HCT116 (cell line): ENCODE results near the gene PDE4D. TPM values are rescaled to one million over a fixed set of nuclear protein-coding genes. Genes with fewer than 3 reads are reported as not detected.

Source experiments
- ATAC-seq: fragments of 200-7000 bp; cut with Tn5 transposase; 2 replicates; pipeline ENCODE4 v1.9.1; 2020; ENCODE audit warnings: mild to moderate bottlenecking, moderate library complexity
- BruUV-seq: library from RNA; stranded (reverse); fragments of 400-500 nt; replicated peaks from 2 replicates; lab custom pipeline; 2021; lab: Mats Ljungman, UMichigan
- CTCF ChIA-PET: fragments of 300-600 bp; sonication (Branson Sonifier 250); formaldehyde crosslinking; loops from one replicate; lab custom pipeline; 2021; ENCODE audit warnings: antibody characterized with exemption; lab: Charles Lee
- POLR2A ChIA-PET: fragments of 300-600, 350-600 bp; sonication (Branson Sonifier 250); formaldehyde crosslinking; loops from one replicate; lab custom pipeline; 2021; ENCODE audit warnings: antibody characterized with exemption; lab: Charles Lee
- RAD21 ChIA-PET, 2 experiments: fragments of 300-600 bp; sonication (Branson Sonifier 250); formaldehyde crosslinking; loops; one replicate each; lab custom pipeline; 2023; ENCODE audit warnings: low total read pairs in 2 of 2; ENCODE audit not compliant: uncharacterized antibody in 2 of 2, unreplicated experiment in 2 of 2, low non-redundant PET in 1 of 2; lab: Charles Lee
- DNase-seq: peaks from one replicate; pipeline ENCODE4 v3.0.0-alpha.2; 2010; ENCODE audit warnings: low read depth, low spot score
- H2AFZ ChIP-seq: fragments of 200-600 bp; shearing (Covaris generic), sonication (generic); 2 replicates; pipeline ENCODE4 v1.6.1; 2017; ENCODE audit warnings: low read depth, mixed run types, mixed read lengths, antibody characterized with exemption, low read length; ENCODE audit not compliant: poor library complexity, severe bottlenecking
- H3K27ac ChIP-seq: 2 replicates; pipeline ENCODE4 v1.5.1; 2012; ENCODE audit warnings: low read depth, low read length
- H3K27me3 ChIP-seq: fragments of 200-600 bp; sonication (generic); 2 replicates; pipeline ENCODE4 v1.6.1; 2016; ENCODE audit warnings: mixed run types, low read length, mixed read lengths; ENCODE audit not compliant: insufficient read depth
- H3K36me3 ChIP-seq, 2 experiments: fragments of 200-500 bp in 1 of 2; fragments of 200-600 bp in 1 of 2; sonication (Bioruptor generic) in 1 of 2; sonication (generic) in 1 of 2; 2 replicates each; pipeline versions ENCODE4 v1.5.1 to v1.6.1; 2014 to 2016; ENCODE audit warnings: low read length in 2 of 2, inconsistent platforms in 1 of 2, mixed read lengths in 1 of 2, mixed run types in 1 of 2; ENCODE audit not compliant: insufficient read depth in 2 of 2, control insufficient read depth in 1 of 2
- H3K4me1 ChIP-seq, 2 experiments: fragments of 200-600 bp in 1 of 2; sonication (generic) in 1 of 2; 2 replicates each; pipeline versions ENCODE4 v1.5.1 to v1.6.1; 2012 to 2017; ENCODE audit warnings: low read length in 2 of 2, inconsistent platforms in 1 of 2, mild to moderate bottlenecking in 1 of 2, mixed read lengths in 1 of 2, mixed run types in 1 of 2, moderate library complexity in 1 of 2; ENCODE audit not compliant: insufficient read depth in 2 of 2, control insufficient read depth in 1 of 2
- H3K4me2 ChIP-seq: fragments of 200-600 bp; sonication (generic); 2 replicates; pipeline ENCODE4 v1.6.1; 2017; ENCODE audit warnings: mixed run types, low read length, mixed read lengths
- H3K4me3 ChIP-seq, 2 experiments: fragments of 200-600 bp in 1 of 2; sonication (generic) in 1 of 2; replicated peaks in 1 of 2; 2 replicates each; pipeline ENCODE4 v1.5.1; 2011 to 2016; ENCODE audit warnings: low read length in 2 of 2, control low read depth in 1 of 2, low read depth in 1 of 2, mild to moderate bottlenecking in 1 of 2, mixed read lengths in 1 of 2, mixed run types in 1 of 2
- H3K79me2 ChIP-seq: fragments of 200-600 bp; sonication (generic); 2 replicates; pipeline ENCODE4 v1.6.1; 2017; ENCODE audit warnings: mild to moderate bottlenecking, mixed run types, low read length, moderate library complexity, mixed read lengths; ENCODE audit not compliant: insufficient read depth
- H3K9ac ChIP-seq: fragments of 200-600 bp; sonication (generic); 2 replicates; pipeline ENCODE4 v1.6.1; 2016; ENCODE audit warnings: low read length, mixed read lengths
- H3K9me2 ChIP-seq: fragments of 200-600 bp; sonication (generic), shearing (Covaris generic); 2 replicates; pipeline ENCODE4 v1.6.1; 2017; ENCODE audit warnings: mixed run types, mild to moderate bottlenecking, moderate library complexity; ENCODE audit not compliant: insufficient read depth
- H3K9me3 ChIP-seq, 2 experiments: fragments of 200-500 bp in 1 of 2; fragments of 200-600 bp in 1 of 2; sonication (Bioruptor generic) in 1 of 2; sonication (generic) in 1 of 2; 2 replicates each; pipeline ENCODE4 v1.6.1; 2014 to 2017; ENCODE audit warnings: low read length in 2 of 2, mixed read lengths in 2 of 2, inconsistent platforms in 1 of 2, low read depth in 1 of 2, mild to moderate bottlenecking in 1 of 2, mixed run types in 1 of 2, moderate library complexity in 1 of 2; ENCODE audit not compliant: control insufficient read depth in 1 of 2, insufficient read depth in 1 of 2
- H4K20me1 ChIP-seq: fragments of 200-600 bp; sonication (generic), shearing (Covaris generic); 2 replicates; pipeline ENCODE4 v1.6.1; 2017; ENCODE audit warnings: mixed run types, mild to moderate bottlenecking, moderate library complexity; ENCODE audit not compliant: insufficient read depth
- CBX3 ChIP-seq: IDR thresholded peaks from 2 replicates; pipeline ENCODE4 v1.6.1; 2012; ENCODE audit warnings: low read depth
- CEBPB ChIP-seq: IDR thresholded peaks from 2 replicates; pipeline ENCODE4 v1.6.1; 2012; ENCODE audit warnings: low read depth
- CTCF ChIP-seq, 3 experiments: fragments of 200-600 bp in 1 of 3; sonication (generic) in 1 of 3; IDR thresholded peaks in 2 of 3; conservative IDR thresholded peaks in 1 of 3; 2 replicates each; pipeline ENCODE4 v1.5.1; 2012 to 2017; ENCODE audit warnings: low read depth in 2 of 3, low read length in 2 of 3, antibody characterized with exemption in 1 of 3, borderline replicate concordance in 1 of 3, control low read depth in 1 of 3, mild to moderate bottlenecking in 1 of 3, mixed read lengths in 1 of 3, mixed run types in 1 of 3, moderate library complexity in 1 of 3; ENCODE audit not compliant: insufficient read depth in 1 of 3
- EGR1 ChIP-seq: IDR thresholded peaks from 2 replicates; pipeline ENCODE4 v1.6.1; 2012; ENCODE audit warnings: low read depth
- FOSL1 ChIP-seq: IDR thresholded peaks from 2 replicates; pipeline ENCODE4 v1.6.1; 2012; ENCODE audit warnings: low read depth
- JUND ChIP-seq: IDR thresholded peaks from 2 replicates; pipeline ENCODE4 v1.6.1; 2012
- POLR2A ChIP-seq: IDR thresholded peaks from 2 replicates; pipeline ENCODE4 v1.7.0; 2011; ENCODE audit warnings: borderline replicate concordance; ENCODE audit not compliant: insufficient read depth, insufficient read length; ENCODE audit errors: extremely low read depth
- POLR2AphosphoS5 ChIP-seq: IDR thresholded peaks from 2 replicates; pipeline ENCODE4 v1.6.1; 2011; ENCODE audit warnings: mild to moderate bottlenecking, low read depth, low read length, moderate library complexity
- SRF ChIP-seq: IDR thresholded peaks from 2 replicates; pipeline ENCODE4 v1.6.1; 2012; ENCODE audit warnings: low read depth
- TCF7L2 ChIP-seq: IDR thresholded peaks from 2 replicates; pipeline ENCODE4 v1.7.0; 2011; ENCODE audit warnings: borderline replicate concordance, inconsistent platforms; ENCODE audit not compliant: insufficient read depth, insufficient read length; ENCODE audit errors: extremely low read depth
- YY1 ChIP-seq: IDR thresholded peaks from 2 replicates; pipeline ENCODE4 v1.6.1; 2011; ENCODE audit warnings: low read length, low read depth, moderate library complexity, mild to moderate bottlenecking; ENCODE audit not compliant: insufficient replicate concordance; ENCODE audit errors: extremely low read depth
- ZFX ChIP-seq: fragments of 450-650 bp; IDR thresholded peaks from 2 replicates; pipeline ENCODE4 v1.6.1; 2017
- ZNF274 ChIP-seq: fragments of 200-500 bp; sonication (Bioruptor generic); IDR thresholded peaks from 2 replicates; pipeline ENCODE4 v1.6.1; 2014; ENCODE audit warnings: mild to moderate bottlenecking, low read depth, low read length, inconsistent platforms
- intact Hi-C: fragments of 100-400 bp; cut with micrococcal nuclease; formaldehyde crosslinking; loops from 2 replicates; pipeline ENCODE4 v1.10.0; 2022
- total RNA-seq: library from RNA; stranded (reverse); gene quantifications from one replicate; pipeline ENCODE4 v1.2.1, GENCODE V29; 2021; ENCODE audit not compliant: unreplicated experiment
- TF ChIP-seq, protein P1 (sequence below): IDR thresholded peaks from 2 replicates; pipeline ENCODE4 v1.6.1; 2011; ENCODE audit warnings: mild to moderate bottlenecking, low read length, moderate library complexity; ENCODE audit not compliant: insufficient replicate concordance; ENCODE audit errors: extremely low read depth
- TF ChIP-seq, protein P2 (sequence below): IDR thresholded peaks from 2 replicates; pipeline ENCODE4 v1.6.1; 2012

PDE4D gene
- total RNA-seq, 1 experiment from 2014 or later = 1.1 TPM

- H3K9ac ChIP-seq = no peak overlapping the region
- H3K27ac ChIP-seq = no peak overlapping the region
- H3K9me3 ChIP-seq = no peaks in the 10 kb centered on the region
- no peak for TF ChIP-seq CEBPB
- TF ChIP-seq TCF7L2 = no peak
- TF ChIP-seq ZFX = no peak
- no peak for TF ChIP-seq POLR2A
- TF ChIP-seq, protein P1, sequence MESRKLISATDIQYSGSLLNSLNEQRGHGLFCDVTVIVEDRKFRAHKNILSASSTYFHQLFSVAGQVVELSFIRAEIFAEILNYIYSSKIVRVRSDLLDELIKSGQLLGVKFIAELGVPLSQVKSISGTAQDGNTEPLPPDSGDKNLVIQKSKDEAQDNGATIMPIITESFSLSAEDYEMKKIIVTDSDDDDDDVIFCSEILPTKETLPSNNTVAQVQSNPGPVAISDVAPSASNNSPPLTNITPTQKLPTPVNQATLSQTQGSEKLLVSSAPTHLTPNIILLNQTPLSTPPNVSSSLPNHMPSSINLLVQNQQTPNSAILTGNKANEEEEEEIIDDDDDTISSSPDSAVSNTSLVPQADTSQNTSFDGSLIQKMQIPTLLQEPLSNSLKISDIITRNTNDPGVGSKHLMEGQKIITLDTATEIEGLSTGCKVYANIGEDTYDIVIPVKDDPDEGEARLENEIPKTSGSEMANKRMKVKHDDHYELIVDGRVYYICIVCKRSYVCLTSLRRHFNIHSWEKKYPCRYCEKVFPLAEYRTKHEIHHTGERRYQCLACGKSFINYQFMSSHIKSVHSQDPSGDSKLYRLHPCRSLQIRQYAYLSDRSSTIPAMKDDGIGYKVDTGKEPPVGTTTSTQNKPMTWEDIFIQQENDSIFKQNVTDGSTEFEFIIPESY = no peak
- no peak for TF ChIP-seq SRF
- TF ChIP-seq, protein P2, sequence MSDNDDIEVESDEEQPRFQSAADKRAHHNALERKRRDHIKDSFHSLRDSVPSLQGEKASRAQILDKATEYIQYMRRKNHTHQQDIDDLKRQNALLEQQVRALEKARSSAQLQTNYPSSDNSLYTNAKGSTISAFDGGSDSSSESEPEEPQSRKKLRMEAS = no peak
- no peak for TF ChIP-seq YY1
- no peak for TF ChIP-seq ZNF274
- TF ChIP-seq FOSL1 = no peak
- no peak for TF ChIP-seq EGR1
- no peak for TF ChIP-seq CTCF (IDR thresholded peaks at IDR 0.05 in 2 of 3, conservative IDR thresholded peaks at IDR 0.05 in 1 of 3; ENCODE audit: borderline replicate concordance in 1 of 3, insufficient read depth in 1 of 3, low read depth in 2 of 3, low read length in 2 of 3)
- no peak for TF ChIP-seq JUND
- TF ChIP-seq POLR2AphosphoS5 = no peak
- TF ChIP-seq CBX3 = no peak
- no peak for ATAC-seq
- ChIA-PET POLR2A (no interaction called here), RAD21 (no interaction called here), CTCF (no interaction called here)
- no peak overlapping the region for H3K4me3 ChIP-seq
- H4K20me1 ChIP-seq = no peaks in the 10 kb centered on the region
- no peak overlapping the region for H3K4me2 ChIP-seq
- DNase-seq = no peak
- no peaks in the 10 kb centered on the region for H3K79me2 ChIP-seq
- H3K27me3 ChIP-seq = peaks cover 10% of the 10 kb centered on the region; the same call in 1 of the 2 replicates
- H2AFZ ChIP-seq = no peak overlapping the region
- intact Hi-C loops = no loop called here
- no TSS peak for BruUV-seq
- no peaks in the 10 kb centered on the region for H3K4me1 ChIP-seq
- H3K36me3 ChIP-seq = no peaks in the 10 kb centered on the region
- no peaks in the 10 kb centered on the region for H3K9me2 ChIP-seq
These were observed 571.5 kb downstream of the PDE4D start for GRCh38 chr5:59322058-59322457.
